Measurements from ENCODE around the gene UBE2F.

The UBE2F gene, protein sequence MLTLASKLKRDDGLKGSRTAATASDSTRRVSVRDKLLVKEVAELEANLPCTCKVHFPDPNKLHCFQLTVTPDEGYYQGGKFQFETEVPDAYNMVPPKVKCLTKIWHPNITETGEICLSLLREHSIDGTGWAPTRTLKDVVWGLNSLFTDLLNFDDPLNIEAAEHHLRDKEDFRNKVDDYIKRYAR

DNA sequence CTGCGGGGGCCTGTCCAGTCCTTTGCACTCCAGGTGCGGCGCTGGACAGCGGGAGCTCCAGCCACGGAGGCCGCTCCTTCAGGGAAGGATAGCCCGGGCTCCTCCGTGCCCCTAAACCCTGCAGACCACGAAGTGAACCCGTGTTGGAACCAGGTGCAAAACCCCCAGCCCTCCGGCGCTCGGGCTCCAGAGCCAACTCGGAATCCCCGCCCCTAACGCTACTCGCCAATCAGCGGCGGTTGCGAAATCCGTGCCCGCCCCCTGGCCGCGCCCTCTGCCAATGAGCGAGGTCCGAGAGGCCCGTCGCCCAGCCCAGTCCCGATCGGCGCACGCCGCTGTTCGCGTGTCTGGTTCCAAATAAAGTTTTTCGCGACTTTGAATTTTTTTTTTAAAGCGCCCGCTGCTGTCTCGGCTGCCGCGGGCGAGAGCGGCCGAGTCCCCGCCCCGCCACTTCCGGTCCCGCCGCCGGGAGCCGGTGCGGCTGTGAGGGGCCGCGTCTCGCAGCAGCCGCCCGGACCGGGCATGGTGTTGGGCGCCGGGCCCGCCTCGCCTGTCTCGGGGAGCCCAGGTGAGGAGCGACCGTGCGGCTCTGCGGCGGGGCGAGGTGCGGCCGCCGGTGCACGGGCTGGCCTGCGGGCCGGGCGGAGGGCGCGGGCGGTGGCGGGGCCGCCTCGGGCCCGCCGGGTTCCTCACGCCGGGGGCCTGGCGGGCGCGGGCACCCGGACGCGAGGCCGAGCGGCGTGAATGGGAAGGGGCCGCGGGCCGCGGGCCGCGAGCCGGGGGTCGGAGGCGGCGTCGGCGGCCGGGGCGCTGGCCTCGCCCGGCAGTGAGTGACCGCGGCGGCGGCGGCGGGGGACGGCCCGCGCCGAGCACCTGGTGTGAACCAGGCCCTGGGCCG, at the start of gene UBE2F:
Gene UBE2F, plus strand, starts transcription at position 450 of the 898 bp plus-strand sequence. CDS start 6,094 bp downstream, outside the sequence.
- DNase-seq (ENCODE audit: low spot score), result peak; percentile 91

DNA sequence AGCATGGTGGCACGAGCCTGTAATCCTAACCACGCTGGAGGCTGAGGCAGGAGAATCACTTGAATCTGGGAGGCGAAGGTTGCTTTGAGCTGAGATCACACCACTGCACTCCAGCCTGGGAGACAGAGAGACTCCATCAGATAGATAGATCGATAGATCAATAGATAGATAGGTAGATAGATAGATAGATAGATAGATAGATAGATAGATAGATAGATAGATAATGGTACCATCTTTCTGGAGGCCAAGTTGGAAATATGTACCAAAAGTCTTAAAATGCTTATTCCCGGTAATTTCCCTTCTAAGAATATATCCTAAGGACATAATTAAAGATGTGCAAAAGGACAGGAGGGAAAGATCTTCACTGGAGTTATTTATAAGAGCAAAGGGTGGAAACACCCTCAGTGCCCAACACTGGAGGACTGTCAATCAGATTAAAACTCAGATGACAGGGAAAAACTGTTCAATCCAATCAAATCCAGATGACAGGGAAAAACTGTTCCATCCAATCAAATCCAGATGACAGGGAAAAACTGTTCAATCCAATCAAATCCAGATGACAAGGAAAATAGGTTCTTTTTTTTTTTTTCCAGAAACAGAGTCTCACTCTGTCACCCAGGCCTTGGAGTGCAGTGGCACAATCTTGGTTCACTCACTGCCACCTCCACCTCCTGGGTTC, 49.0 kb upstream of the UBE2F start:
- no peak for DNase-seq (ENCODE audit: low spot score)

DNA sequence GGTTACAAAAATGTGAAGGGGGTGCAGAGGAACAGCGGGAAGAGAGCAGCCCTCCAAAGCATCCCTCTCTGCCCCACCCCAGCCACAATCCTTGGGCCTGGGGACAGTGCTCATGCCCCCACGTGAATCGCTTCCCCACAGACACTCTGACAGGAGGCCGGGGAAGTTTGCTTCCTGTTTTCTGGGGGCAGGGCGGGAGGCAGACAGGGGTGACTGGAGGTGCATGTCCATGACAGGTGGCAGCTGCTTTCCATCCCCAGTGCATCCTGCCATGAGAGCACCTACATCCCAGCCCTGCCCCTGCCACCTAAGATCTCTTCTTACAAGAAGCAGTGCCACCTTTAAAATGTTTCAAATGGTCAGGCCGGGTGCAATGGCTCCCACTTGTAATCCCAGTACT, 47.2 kb upstream of the UBE2F start:
- DNase-seq (ENCODE audit: low spot score), result no peak

DNA sequence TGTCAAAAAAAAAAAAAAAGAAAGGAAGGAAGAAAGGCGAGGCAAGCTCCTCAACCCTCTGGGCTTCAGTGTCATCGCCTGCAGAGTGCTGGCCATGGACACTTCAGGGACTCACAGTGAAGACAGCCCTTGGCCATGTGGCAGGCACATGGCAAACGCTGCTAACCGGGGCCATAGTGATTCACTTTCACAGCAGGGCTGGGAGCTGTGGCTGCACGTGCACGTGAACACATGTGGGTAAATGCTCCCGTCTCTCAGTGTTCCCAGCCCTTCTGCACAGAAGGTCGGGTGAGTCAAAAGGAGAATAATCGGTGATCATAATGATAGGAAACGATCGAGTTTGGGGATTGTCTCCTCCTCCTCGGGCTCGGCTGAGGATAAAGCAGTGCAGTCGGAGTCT, 46.1 kb upstream of the UBE2F start:
- DNase-seq (ENCODE audit: low spot score), result no peak

DNA sequence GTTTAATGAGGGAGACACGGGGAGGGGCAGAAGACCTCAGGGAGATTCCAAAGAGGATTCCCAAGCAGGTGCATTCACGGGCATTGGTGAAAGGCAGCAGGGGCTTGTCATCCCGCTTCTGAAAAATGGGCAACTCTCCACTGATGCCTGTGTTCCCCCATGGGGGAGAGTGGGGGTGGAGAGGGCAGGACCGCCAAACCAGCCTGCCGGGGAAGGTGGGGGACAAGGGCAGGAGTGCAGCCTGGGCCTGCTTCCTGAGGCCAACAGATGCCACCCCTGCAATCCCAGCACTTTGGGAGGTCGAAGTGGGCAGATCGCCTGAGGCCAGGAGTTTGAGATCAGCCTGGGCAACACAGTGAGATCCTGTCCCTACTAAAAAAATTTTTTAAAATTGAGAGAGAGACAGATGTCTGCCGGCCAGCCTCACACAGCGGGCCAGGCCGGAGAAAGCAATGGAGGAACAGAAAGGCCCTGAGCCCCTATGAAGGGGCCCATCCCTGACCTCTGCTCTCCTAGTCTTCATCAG, 44.8 kb upstream of the UBE2F start:
- no peak for DNase-seq (ENCODE audit: low spot score)

DNA sequence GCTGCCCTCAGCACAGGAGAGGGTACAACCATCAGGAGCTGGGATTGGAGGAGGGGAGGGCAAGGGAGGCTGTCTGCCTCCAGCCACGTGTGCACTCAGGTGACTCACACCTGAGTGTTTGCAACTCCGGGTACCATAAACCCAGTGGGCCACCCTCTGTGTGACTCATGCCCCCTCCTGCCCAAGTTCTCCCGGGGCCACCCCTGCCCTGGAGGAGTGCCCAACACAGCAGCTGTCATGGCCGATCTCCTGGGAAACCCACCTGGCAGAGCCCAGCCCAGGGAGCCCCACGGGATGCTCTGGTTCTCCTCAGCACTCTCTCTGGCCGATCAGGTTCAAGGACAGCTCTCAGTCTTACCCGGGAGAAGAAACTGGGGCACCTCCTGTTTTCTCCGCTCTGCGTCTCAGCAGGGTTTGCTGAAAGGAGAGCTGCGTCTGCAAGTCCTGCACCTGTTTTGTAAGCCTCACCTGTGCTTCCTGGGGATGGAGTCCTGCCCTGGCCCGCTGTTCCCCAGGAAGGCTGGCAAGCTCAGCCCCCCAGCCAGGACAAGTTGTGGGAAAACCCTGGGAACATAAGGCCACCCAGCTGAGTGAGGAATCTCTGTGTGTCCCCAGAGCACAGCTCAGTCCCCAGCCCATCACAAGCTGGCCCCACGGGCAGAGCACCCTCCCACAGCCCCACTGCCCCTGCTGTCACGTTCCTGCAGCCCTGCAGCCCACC, 44.0 kb upstream of the UBE2F start:
- DNase-seq (ENCODE audit: low spot score), result peak; percentile 67

DNA sequence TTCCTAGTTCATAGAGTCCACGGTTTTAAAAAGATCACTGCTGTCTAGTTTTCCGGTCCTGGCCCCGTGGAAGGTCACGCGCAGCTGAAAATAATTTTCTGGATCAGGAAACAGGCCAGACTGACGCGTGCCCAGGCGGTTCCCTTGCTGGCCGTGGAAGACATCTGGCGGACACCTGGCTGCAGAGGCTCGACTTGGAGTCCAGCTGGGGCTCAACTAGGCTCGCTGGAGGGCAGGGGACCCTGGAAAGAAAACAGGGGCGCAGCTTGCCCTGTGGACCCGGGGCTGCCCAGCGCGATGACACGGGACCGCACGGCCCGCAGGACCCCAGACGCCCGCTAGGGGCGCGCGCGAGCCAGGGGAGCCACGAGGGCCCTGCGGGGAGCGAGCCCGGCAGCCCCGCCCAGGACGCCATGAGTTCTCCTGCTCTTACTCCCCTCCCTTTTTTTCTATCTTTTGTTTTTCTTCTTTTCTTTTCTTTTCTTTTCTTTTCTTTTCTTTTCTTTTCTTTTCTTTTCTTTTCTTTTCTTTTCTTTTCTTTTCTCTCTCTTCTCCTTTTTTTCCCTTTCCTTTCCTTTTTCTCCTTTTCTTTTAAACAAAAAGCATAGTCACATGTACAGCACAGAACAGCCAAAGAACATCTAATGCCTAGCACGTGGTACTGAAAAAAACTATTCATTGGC, 43.2 kb upstream of the UBE2F start:
- peak; percentile 43 for DNase-seq (ENCODE audit: low spot score)

DNA sequence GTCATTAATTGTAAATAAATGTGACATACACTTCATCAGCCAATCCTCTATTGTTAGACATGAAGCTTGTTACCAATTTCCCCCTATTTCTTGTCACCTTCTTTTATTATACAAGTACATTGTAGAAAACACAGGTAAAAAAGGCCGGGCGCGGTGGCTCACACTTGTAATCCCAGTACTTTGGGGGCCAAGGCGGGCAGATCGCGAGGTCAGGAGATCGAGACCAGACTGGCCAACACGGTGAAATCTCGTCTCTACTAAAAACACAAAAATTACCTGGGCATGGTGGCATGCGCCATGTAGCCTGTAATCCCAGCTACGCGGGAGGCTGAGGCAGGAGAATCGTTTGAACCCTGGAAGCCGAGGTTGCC, 42.7 kb upstream of the UBE2F start:
- no peak for DNase-seq (ENCODE audit: low spot score)

DNA sequence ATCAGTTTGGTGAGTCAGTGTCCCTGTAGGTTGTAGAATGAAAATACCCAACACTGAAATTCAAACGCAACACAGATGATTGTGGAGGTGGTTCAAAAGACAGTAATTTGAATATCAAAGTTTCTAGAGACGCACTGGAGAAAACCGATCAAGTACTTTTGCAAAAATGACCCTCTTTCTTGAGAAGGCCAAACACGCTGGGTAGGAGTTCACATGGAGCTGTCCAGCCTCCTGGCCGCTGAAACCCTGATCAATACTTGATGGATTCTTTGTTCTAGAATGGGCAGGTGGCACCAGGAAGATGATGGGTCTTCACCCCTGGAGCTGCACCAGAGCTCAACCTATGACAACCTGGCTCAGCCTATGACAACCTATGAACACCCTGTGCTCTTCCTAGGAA, 39.7 kb upstream of the UBE2F start:
- DNase-seq (ENCODE audit: low spot score), result no peak

DNA sequence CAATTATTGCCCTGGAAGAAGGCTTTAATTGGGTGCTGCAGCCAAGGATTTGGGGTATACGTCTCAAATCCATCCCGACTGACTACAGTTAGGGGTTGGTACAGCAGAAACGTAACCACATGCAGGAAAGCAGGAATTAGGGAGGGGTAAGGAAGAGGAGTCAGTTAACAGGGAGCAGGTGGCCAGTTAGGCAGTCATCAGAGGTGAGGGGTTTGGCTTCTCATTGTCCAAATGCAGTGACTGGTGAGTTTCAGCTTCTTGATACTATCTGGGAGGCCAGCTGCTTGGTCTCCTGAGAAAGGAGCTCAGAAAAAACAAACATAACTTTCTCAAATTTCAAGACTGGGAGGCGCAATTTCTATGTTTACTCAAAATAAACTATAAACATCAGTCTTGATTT, 38.8 kb upstream of the UBE2F start:
- no peak for DNase-seq (ENCODE audit: low spot score)

DNA sequence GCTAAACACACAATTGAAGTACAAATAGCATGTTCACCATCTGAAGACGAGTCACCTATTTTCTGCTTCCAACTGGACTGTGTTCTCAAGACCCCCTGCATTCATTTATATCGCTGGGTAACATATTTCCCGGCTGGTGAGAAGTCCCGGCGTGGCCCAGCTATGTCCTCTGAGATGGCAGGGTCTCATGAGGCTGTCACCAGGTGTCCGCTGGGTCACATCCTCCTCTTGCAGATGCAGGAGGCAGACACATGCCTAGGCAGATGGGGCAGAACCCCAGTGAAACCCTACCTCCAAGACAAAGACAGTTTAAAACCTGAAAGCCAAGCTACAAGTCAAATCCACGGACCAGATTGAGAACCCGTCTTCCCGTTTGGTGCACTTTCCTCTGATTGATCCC, 36.8 kb upstream of the UBE2F start:
- no peak for DNase-seq (ENCODE audit: low spot score)

DNA sequence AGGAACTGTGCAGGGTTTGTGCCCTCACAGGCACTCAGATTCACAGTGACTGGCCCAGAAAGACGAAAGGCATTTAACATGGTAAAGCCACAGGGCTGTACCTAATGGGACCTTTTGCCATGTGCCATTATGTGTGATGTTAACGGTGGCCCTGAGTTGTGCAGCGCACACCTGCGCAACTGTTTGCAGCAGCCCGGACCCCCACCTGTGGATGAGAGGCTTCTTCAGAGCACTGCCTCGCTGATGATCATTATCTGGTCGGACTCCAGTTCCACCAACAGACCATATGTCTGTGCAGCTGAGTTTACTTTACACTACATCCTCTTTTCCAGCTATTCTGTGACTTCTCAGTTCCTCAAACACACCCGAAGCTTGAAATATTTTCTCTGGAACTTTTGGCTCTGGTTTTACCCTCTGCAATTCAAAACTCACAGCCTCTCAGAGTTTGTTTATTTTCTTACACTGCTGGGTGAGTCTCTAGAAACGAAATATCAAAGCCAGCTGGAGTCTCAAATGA, 35.6 kb upstream of the UBE2F start:
- DNase-seq (ENCODE audit: low spot score), result no peak

DNA sequence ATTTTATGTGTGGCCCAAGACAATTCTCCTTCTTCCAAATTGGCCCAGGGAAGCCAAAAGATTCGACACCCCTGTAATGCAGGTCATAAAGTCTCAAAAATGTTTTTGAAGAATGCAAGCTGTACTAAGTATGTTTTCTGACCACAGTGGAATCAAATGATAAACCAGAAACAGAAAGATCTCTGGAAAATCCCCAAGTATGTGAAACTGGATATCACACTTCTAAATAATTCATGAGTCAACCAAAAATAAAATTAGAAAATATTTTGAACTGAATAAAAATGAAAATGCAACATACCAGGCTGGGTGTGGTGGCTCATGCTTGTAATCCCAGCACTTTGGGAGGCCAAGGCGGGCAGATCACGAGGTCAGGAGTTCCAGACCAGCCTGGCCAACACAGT, 34.1 kb upstream of the UBE2F start:
- no peak for DNase-seq (ENCODE audit: low spot score)

DNA sequence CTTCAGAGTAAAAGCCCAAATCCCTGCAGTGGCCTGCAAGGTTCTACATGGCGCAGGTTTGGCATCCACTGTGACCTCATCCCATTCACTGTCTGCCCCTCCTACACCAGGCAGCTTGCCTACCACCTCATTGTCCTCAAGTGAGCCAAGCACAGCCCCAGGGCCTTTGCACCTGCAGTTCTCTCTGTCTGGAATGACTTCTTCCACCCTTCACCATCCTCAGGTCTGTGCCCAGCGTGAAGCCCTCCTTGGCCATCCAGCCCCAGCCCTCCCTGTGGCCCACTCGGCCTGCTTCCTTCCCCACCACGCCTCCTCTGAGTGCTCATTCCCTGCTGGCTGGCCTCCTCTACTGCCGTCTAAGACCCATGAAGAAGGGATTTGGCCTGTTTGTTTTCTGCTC, 32.6 kb upstream of the UBE2F start:
- no peak for DNase-seq (ENCODE audit: low spot score)

DNA sequence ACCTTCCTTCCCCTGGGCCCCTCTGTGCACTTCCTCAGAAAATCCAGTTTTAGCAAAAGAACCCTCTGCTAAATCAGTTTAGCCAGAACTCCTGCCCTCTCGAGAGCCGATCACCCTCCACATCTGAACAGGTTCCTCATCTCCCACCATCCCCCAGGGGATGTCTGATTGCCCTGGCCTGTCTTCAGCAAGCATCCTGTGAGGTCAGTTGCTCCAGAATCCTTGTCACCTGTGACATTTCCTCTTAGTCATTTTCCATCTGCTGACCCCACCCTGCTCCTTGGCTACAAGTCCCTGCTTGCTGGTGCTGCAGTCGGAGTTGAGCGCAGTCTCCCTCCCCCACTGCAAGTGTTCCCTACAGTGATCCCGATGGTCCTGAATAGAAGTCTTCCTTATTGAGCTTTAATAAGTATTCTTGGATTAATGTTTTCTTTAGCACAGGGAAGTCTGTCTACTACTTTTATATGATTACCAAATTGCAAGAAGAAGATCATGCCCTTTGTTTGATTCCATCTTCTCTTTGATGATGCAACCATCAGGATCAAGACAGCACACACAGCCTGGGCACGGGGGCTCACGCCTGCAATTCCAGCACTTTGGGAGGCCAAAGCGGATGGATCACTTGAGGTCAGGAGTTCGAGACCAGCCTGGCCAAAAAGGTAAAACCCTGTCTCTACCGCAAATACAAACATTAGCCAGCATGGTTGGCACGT, 30.9 kb upstream of the UBE2F start:
- DNase-seq (ENCODE audit: low spot score), result no peak

DNA sequence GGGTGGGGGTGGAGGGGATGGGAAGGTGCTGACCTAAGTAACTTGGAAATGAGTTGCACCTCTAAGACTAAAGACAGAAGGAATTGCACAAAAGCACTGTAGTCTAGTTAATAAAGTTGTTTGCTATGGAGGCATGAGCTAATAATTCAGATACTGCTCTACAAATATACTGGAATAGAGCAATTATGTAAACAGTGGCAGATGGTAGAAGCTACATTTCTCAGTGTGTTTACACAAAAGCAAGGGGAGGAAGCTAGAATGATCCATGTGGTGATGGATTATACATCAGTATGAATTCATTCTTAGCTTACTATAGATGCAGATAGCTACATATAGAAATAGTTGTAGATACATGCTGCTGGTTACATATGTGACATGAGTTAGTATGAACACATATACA, 27.6 kb upstream of the UBE2F start:
- DNase-seq (ENCODE audit: low spot score), result no peak

DNA sequence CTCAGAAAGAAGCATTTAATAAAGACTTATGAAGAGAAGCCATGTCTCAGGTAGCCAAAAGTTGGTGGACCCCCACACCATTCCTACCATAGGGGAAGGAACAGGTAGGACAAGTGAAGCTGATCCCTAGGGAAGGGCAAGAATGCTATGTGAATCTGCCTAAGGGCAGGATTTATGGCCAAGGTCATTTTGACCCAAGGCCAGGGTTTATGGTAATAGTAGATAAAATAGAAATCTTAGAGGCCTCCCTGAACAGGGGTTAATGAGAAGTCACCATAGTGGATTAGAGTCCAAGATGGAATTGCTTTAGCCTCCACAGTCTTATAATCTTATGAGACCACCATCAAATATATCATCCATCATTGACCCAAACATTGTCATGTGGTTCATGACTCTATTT, 26.0 kb upstream of the UBE2F start:
- no peak for DNase-seq (ENCODE audit: low spot score)

DNA sequence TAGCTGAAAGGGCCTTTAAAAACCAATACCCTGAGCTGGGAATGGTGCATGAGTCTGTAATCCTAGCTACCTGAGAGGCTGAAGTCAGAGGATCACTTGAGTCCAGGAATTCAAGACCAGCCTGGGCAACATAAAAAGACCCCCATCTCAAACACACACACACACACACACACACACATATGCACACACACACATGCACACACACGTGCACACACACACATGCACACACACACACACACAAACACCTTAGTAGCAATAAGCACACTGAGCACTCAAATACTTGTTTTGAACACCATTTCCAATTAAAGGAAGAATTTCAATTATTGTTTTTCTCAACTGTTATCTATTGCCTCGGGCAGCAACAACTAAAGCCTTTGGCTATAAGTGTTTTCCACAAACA, 25.6 kb upstream of the UBE2F start:
- DNase-seq (ENCODE audit: low spot score), result no peak

DNA sequence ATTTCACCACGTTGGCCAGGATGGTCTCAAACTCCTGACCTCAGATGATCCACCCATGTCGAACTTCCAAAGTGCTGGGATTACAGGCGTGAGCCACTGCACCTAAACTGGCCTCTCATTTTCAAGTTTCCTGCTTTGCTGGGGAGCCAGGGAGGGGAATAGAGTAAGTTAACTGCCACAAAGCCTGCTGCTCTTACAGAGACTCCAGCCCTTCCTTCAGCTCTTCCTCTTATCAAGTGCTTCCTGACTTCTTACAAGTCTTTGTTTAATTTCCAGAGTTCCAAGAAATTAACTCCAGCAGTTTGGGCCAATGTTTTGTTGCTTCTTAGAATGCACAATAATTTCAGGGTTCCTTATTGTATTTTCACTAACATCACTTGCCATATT, 24.3 kb upstream of the UBE2F start:
- no peak for DNase-seq (ENCODE audit: low spot score)

DNA sequence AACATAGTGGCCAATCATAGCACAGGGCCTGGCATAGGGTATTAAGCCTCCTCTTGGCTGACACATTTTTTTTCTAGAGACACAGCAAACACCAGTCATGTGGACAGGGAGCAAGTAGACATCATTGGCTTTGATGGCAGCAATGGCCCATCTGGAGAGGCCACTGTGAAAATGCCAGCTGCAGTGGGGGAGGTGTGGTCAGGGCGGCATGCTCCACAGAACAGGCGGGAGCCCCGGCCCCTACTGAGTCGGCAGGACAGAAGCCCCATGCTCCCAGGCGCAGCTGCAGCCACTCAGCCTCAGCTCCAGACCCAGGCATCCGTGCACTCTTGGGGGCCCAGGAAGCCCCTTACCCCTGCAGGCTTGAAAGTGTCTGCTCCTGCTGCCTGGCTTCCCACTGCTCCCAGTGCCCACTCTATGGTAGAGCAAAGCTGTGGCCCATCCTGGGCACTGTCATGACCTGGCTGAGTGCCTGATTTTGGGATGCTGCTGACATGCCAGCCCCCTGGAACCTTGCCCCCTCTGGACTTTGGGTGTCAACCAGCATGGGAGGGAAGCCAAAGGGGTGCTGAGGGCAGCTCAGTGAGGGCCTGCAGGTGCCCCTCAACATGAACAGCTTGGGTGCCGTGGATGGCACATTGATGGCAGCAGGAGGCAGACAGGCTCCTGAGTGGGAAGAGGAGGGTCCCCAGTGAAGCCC, 23.3 kb upstream of the UBE2F start:
- DNase-seq (ENCODE audit: low spot score), result no peak

Data from SW480 (cell line).